PC-3 (cell line): ENCODE results near the gene AMZ1.
"Not testable (repeated sequence)": the region's sequence is repeated elsewhere in the genome, so short reads cannot be mapped to it uniquely, and the experiment has no call there.

Source experiments
- EZH2 ChIP-seq: fragments of 300-600 bp; sonication (generic); IDR thresholded peaks from one replicate; pipeline ENCODE4 v1.6.1; 2017; ENCODE audit warnings: antibody characterized with exemption, mild to moderate bottlenecking, low read length; ENCODE audit not compliant: unreplicated experiment
- EZH2phosphoT487 ChIP-seq: fragments of 300-600 bp; sonication (generic); IDR thresholded peaks from 2 replicates; pipeline ENCODE4 v1.6.1; 2018; ENCODE audit warnings: mild to moderate bottlenecking, antibody characterized with exemption, low read length, borderline replicate concordance
- TF ChIP-seq, protein P1 (sequence below): fragments of 300-600 bp; sonication (generic); conservative IDR thresholded peaks from 2 replicates; pipeline ENCODE4 v1.5.1; 2017; ENCODE audit warnings: antibody characterized with exemption, low read depth, mild to moderate bottlenecking, low read length

- not testable (repeated sequence) for TF ChIP-seq EZH2phosphoT487, EZH2
- TF ChIP-seq, protein P1, sequence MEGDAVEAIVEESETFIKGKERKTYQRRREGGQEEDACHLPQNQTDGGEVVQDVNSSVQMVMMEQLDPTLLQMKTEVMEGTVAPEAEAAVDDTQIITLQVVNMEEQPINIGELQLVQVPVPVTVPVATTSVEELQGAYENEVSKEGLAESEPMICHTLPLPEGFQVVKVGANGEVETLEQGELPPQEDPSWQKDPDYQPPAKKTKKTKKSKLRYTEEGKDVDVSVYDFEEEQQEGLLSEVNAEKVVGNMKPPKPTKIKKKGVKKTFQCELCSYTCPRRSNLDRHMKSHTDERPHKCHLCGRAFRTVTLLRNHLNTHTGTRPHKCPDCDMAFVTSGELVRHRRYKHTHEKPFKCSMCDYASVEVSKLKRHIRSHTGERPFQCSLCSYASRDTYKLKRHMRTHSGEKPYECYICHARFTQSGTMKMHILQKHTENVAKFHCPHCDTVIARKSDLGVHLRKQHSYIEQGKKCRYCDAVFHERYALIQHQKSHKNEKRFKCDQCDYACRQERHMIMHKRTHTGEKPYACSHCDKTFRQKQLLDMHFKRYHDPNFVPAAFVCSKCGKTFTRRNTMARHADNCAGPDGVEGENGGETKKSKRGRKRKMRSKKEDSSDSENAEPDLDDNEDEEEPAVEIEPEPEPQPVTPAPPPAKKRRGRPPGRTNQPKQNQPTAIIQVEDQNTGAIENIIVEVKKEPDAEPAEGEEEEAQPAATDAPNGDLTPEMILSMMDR: not testable (repeated sequence)
These were observed 11.4 kb upstream of the AMZ1 start for GRCh38 chr7:2676576-2676975.
